GM19372 (cell line): ENCODE results near the gene KRTAP17-1.
"Not testable (repeated sequence)": the region's sequence is repeated elsewhere in the genome, so short reads cannot be mapped to it uniquely, and the experiment has no call there.

Experiments used
- ATAC-seq: cut with Tn5 transposase; IDR thresholded peaks from one replicate; pipeline ENCODE4 v1.9.1; 2021; ENCODE audit warnings: mild to moderate bottlenecking, low read depth, moderate library complexity; ENCODE audit not compliant: unreplicated experiment

KRTAP17-1 gene

DNA sequence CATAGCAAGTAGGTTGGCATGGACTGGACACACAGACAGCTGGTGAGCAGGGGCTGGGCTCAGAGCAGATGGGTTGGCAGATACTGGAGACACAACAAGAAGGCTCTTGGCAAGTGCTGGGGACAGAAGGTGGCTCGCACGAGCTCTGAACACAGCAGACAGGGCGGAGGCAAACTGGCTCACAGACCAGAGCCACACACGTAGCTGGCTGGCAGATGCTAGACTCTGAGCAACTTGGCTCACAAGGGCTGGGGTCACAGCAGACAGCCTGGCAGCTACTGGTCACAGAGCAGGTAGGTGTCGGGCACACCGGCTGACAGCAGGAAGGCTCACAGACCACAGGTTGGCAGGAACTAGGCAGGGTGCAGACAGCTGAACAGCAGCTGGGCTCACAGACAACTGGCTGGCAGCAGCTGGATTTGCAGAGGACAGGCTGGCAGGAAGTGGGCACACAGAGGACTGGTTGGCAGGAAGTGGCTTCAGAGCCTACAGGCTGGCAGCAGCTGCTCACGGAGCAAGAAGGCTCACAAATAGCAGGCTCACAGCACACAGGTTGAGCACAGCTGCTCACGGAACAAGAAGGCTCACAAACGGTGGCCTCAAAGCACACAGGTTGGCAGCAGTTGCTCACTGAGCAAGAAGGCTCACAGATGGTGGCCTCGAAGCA lies 7.1 kb downstream of the KRTAP17-1 start:
- ATAC-seq, result no peak

DNA sequence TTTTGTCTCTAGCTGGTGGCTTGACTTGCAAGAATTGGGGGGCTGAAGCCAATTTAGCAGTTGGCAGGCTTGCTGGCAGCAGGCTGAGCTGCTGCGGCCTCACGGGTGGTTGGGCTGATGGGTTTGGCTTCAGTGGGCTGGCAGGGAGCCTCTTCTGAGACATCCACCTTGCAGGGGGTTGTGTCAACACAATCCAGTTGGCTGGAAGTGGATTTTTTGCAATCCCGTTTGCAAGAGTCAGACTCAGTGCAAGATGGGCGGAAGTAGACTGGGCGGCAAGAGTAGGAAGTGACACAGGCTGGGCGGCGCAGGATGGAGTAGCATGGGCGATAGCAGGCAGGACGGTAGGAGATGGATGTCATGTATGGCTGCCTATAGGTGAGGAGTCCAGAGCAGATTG lies 7.9 kb downstream of the KRTAP17-1 start:
- no peak for ATAC-seq

DNA sequence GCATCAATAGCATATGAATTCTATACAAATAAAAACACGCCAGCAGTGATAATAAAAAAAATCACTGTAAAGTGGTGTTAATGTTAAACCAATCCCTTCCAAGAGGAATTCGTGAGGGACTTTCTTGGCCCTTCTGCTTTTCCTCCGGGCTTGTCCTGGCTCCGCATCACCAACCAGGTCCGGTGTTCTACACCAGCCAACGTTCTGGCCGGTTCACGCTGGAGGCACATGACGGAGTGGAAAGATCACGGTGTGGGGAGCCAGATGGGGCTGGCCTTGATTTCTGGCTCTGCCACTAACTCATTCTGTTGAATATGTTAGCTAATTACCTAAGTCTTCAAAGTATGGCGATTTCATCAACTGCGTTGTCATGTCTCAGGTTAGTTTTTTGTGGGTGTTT lies 11.4 kb downstream of the KRTAP17-1 start:
- no peak for ATAC-seq

- no peak for ATAC-seq
Measured at GRCh38 chr17:41302981-41303380, 12.5 kb downstream of the KRTAP17-1 start.

GRCh38 chr17:41301916-41302901 lies 13.3 kb downstream of the KRTAP17-1 start, which contains the start of gene KRTAP29-1:
Gene KRTAP29-1 (minus strand): TSS chr17:41302851. CDS start chr17:41302851, 0 bp downstream.
- no peak for ATAC-seq

GRCh38 chr17:41301204-41301790 lies 14.2 kb downstream of the KRTAP17-1 start:
- ATAC-seq, result no peak

DNA sequence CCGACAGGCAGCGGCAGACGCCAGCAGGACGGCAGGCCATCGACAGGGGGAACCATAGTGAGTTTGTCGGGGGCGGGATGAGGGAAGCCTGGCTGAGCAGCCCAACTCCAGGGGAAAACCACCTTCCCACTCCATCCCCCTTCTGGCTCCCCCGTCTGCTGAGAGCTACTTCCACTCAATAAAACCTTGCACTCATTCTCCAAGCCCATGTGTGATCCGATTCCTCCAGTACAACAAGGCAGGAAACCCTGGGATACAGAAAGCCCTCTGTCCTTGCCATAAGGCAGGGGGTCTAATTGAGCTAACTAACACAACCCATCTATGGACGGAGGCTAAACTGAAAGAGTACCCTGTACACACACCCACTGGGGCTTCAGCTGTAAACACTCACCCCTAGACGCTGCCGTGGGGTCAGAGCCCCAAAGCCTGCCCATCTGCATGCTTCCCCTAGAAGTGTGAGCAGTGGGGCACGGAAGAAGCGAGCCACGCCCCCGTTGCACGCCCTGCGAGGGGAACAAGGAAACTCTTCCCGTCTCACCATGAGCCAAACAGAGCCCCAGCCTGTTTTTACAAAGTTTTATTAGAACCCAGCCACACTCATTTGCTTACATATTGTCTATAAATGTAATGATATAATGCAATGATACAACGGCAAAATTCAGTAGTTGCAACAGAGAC lies 16.9 kb downstream of the KRTAP17-1 start:
- no peak for ATAC-seq

DNA sequence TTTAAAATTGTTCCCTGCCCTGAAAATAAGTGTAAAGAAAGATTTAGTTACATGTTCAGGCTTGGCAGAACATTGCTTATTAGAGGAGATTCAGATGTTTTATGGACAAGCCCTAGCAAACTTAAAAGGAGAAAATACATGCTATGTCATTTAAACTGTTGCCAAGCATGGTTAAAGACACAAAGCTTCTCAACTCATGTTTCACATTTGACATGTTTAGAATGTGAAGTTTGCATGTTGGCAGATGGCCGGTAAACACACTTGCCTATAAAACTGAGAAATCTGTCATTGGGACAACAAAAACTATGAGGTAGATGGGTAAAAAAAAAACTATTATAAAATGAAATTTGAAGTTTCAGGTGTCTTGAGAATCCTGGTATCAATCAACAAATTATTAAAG lies 18.7 kb downstream of the KRTAP17-1 start:
- ATAC-seq, result no peak

GRCh38 chr17:41294016-41294415 lies 21.5 kb downstream of the KRTAP17-1 start:
- ATAC-seq, result no peak

GRCh38 chr17:41287050-41287449 lies 28.5 kb downstream of the KRTAP17-1 start:
- ATAC-seq, result no peak

DNA sequence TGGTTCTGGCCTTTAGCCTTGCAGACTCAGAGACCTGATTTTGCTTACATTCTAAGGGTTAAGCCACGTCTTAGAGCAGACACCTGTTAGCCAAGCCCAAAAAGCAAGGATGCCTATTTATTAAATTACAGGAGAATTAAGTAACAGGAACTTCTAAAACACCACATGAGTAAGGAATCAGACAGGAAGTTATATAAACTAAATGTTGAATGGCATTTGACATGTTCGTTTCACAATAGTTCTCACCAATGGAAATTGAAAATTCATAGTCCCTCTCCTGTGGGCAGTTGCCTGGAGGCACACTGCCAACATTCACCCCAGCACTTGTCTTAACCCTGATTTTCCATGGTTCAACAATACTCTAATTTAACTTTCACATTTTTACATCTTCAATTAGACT lies 31.0 kb downstream of the KRTAP17-1 start:
- ATAC-seq, result no peak

- ATAC-seq, result no peak
Measured at GRCh38 chr17:41284043-41284442, 31.5 kb downstream of the KRTAP17-1 start.

- no peak for ATAC-seq
Measured at GRCh38 chr17:41278176-41278955, 37.1 kb downstream of the KRTAP17-1 start.

DNA sequence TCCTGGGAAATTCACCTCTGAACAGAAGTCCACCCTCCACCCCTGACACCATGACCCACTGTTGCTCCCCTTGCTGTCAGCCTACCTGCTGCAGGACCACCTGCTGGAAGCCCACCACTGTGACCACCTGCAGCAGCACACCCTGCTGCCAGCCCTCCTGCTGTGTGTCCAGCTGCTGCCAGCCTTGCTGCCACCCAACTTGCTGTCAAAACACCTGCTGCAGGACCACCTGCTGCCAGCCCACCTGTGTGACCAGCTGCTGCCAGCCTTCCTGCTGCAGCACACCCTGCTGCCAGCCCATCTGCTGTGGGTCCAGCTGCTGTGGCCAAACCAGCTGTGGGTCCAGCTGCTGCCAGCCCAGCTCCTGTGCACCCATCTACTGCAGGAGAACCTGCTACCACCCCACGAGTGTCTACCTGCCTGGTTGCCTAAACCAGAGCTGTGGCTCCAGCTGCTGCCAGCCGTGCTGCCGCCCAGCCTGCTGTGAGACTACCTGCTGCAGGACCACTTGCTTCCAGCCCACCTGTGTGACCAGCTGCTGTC lies 39.8 kb downstream of the KRTAP17-1 start, which contains the start of gene KRTAP9-7:
TSS of gene KRTAP9-7 (plus strand) at position 51 of the 543 bp plus-strand sequence. CDS start at position 51, 0 bp downstream.
- ATAC-seq, result not testable (repeated sequence)

GRCh38 chr17:41271858-41272257 lies 43.7 kb downstream of the KRTAP17-1 start:
- no peak for ATAC-seq

GRCh38 chr17:41271323-41271722 lies 44.2 kb downstream of the KRTAP17-1 start:
- not testable (repeated sequence) for ATAC-seq

DNA sequence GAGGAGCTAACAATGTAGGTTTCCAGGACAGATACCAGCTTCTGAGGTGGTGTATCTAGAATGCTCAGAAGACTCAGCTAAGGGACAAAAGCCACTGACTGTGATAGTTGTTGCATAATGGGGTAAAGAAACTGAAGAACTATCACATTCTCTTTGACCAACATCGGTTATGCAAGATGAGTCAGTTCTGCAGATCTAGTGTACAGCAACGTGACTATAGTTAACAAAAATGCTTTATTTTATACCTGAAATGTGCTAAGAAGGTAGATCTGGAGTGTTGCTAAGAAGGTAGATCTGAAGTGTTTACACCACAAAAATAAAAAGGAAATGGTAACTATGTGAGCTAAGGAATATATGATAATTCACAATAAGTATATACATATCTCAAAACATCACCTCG lies 47.8 kb downstream of the KRTAP17-1 start:
- ATAC-seq, result no peak

DNA sequence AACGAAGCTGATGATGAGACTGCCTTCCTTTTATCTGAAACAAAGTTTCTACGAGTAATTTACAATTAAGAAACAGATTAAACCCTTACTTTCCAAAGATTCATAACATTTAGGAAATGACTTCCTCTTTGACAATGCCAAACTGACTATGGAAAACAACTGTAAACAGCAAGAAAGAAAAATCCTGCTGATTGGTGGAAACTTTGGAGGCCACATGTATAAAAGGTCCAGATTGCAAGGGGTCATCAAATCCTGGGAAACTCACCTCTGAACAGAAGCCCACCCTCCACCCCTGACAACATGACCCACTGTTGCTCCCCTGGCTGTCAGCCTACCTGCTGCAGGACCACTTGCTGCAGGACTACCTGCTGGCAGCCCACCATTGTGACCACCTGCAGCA lies 50.4 kb downstream of the KRTAP17-1 start, which contains the start of gene KRTAP9-6:
TSS of gene KRTAP9-6 (plus strand) at position 301 of the 400 bp plus-strand sequence. CDS start at position 301, 0 bp downstream.
- no peak for ATAC-seq
